Sigmoid colon (tissue), 4 donors: ENCODE results near the gene GALNT6.

Source experiments
- POLR2A ChIP-seq, 2 donors: fragments of 450-650 bp; IDR thresholded peaks; one replicate each; pipeline ENCODE4 v1.6.1; 2016; ENCODE audit warnings: antibody characterized with exemption in 2 of 2, mild to moderate bottlenecking in 2 of 2, moderate library complexity in 2 of 2
- POLR2AphosphoS5 ChIP-seq, 4 donors: sonication (generic); formaldehyde crosslinking; IDR thresholded peaks; one replicate each; pipeline ENCODE4 v1.6.1; 2017; ENCODE audit warnings: antibody characterized with exemption in 4 of 4
- TF ChIP-seq, protein P1 (sequence below), 4 experiments: fragments of 450-650 bp in 3 of 4; fragments of 200-600 bp in 1 of 4; IDR thresholded peaks; one replicate each; pipeline ENCODE4 v1.5.1; 2016 to 2019; ENCODE audit warnings: antibody characterized with exemption in 4 of 4, mild to moderate bottlenecking in 3 of 4, moderate library complexity in 2 of 4

DNA sequence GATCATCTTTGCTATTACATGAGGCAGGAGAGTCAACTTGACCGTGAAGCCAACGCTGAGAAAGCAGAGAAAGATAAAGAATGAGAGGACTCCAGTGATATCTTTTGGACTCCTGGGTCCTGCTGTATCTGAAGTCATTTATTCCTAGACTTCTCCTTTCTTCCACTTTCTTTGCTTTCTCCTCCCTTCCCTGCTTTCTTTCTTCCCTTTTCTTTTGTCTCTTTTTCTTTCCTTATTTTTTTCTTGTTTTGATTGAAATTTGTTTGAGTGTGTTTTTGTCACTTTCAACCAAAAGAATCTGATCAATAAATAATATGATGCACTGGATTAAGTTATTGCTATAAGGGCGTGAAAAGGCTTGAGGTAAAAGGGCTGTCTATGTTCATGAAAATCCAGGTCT is 13.4 kb upstream of the GALNT6 start:
- TF ChIP-seq, protein P1, sequence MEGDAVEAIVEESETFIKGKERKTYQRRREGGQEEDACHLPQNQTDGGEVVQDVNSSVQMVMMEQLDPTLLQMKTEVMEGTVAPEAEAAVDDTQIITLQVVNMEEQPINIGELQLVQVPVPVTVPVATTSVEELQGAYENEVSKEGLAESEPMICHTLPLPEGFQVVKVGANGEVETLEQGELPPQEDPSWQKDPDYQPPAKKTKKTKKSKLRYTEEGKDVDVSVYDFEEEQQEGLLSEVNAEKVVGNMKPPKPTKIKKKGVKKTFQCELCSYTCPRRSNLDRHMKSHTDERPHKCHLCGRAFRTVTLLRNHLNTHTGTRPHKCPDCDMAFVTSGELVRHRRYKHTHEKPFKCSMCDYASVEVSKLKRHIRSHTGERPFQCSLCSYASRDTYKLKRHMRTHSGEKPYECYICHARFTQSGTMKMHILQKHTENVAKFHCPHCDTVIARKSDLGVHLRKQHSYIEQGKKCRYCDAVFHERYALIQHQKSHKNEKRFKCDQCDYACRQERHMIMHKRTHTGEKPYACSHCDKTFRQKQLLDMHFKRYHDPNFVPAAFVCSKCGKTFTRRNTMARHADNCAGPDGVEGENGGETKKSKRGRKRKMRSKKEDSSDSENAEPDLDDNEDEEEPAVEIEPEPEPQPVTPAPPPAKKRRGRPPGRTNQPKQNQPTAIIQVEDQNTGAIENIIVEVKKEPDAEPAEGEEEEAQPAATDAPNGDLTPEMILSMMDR (IDR thresholded peaks at IDR 0.05), result no peak
- TF ChIP-seq POLR2AphosphoS5 (IDR thresholded peaks at IDR 0.05) (no peak), POLR2A (IDR thresholded peaks at IDR 0.05) (no peak)
